NCI-H82 treated with DMSO at 0.1 percent for 48 hours (cell line): Measurements from ENCODE around the gene CMTM7.
A peak's percentile ranks its signal among the peaks of the same experiment; 100 is the strongest.

ENCODE experiments used
- DNase-seq: peaks from one replicate; lab custom pipeline; 2025; ENCODE audit not compliant: unreplicated experiment; lab: John Stamatoyannopoulos, UW

CMTM7 gene

GRCh38 chr3:32482693-32483092 lies 91.0 kb downstream of the CMTM7 start:
- no peak for DNase-seq

DNA sequence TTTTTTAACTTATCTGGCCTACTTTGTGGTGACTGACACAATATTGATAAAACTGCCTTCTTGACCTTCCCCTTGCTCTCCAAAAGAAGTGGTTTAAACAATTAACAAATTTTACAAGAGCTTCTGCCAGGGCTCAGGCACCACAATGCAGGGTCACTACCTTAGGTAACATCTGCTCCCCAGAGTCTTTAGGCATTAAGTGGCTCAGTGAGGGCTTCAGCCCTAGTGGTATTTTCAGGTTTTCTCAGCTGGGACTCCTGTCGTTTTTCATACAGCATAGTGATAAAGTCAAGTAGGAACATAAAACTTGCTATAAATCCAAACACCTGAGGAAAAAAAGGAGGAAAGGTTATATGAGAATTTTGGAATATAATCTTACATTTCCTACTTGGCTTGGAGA lies 92.1 kb downstream of the CMTM7 start:
- peak; percentile 52 for DNase-seq

GRCh38 chr3:32484436-32484835 lies 92.8 kb downstream of the CMTM7 start:
- DNase-seq = no peak

- no peak for DNase-seq
These were observed 96.3 kb downstream of the CMTM7 start for GRCh38 chr3:32487781-32488473.

DNA sequence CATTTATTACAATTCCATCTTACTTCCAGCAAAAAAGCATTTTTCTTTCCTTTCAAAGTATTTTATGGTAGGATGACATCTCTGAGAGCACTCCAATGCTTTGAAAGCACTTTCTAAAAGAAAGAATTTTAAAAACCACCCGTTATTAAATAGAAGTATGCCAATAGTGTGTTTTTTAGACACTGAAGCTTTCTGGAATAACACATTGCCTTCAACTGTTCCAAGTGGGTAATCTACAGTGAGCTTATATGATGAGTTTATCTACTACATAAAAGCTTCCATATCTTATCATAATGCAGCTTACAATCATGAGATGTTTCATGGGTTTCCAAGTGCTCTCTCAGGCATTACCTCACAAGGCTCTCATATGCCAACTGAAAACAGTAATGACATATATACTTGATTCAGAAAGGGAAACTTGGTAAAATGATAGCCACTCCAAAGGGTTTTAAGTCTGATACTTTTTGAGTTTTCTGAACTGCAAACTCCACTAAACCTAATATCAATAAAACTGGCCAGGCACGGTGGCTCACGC lies 96.9 kb downstream of the CMTM7 start:
- DNase-seq = no peak

DNA sequence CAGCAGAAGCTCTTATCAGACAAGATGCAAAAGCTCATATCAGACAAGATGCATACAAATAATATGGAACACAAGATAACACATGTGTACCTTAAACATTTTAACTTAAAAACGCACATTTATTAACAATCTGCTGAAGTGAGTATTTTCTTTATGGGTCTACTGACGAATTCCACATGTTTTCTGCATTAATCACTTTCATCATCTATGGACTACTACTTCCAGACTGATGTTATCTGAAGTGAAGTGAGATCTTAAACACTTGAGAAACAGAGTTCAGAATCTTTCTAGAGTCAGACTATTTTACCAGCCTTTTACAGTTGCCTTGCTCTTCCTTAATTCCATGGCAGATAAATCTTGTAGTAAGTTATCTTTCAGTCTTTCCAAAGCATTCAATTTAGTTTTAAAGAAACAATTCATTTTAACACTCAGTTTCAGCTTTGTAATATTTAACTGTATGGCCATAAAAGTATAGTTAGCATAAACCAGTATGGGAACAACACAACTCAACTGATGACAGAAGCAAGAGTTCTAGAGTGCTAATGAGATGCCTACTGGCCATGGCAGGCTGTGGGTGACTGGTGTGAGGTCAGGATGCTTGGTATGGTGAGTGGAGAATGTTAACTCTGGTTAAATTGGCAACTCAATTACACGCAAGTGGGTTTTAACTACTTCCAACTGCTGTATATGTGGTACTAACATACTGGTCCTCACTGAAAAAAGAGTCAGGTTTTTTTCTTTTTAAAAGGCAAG lies 101.2 kb downstream of the CMTM7 start:
- DNase-seq = no peak

DNA sequence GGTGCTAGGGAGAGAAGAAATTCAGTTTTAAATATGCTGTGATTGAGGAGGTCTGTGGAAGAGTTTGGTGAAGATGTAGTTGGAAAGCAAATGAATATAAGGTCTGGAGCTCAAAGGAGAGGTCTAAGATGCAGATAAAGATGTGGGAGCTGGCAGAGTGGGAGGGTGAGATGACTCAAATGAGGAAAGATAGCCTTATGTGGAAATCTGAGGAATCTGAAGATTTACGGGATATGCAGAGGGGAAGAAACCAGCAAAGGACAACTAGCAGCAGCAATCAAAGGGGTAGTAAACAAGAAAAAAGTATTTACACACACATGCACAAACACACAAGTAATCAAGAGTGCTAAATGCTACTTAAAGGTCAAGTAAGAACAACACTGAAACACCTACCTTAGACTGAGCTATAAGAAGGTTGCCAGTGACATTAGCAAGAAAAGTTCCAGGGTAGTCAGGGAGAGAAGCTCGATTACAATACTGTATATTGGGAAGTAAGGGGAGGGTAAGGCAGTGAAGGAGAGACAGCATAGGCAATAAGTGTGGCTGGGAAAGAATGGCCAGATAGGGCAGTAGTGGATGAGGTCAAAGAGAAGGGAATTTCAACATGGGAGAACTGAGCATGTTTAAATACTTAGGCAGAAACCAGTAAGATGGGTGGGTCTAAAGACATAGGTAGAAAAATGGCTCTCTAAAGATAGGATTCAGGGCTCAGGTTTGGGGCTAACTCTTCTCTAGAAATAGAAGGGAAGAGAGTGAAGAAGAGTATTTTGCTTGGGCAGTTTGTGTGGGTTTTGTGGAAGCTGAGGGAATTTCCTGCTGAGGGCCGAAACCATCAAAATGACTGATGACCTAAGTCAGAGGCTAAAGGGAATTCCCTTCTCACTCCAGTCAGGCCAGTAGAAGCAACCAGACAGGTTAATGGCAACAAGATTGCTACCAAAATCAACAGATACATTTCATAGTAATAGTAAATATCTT lies 102.1 kb downstream of the CMTM7 start:
- no peak for DNase-seq

DNA sequence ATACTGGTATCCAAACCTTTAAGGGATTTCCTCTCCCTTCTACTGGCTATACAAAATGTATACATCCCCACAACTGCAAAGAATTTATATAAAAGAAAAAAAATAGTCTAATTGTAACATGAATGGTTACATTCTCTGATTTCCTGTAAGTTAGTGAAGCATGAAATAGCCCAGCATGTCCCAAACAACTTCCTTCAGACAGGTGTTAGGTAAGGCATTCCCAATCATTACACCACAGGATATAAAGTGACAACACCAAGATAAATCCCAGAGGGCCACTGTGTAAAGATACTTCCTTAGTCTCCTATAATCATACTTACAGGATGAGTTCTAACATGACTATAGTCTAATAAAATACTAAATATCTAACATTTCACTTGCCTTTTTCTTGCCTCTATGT lies 103.4 kb downstream of the CMTM7 start:
- no peak for DNase-seq

GRCh38 chr3:32495609-32496008 lies 104.0 kb downstream of the CMTM7 start:
- DNase-seq = no peak

GRCh38 chr3:32498252-32498651 lies 106.6 kb downstream of the CMTM7 start:
- DNase-seq = no peak

- DNase-seq = no peak
These were observed 107.3 kb downstream of the CMTM7 start for GRCh38 chr3:32498992-32499391.

DNA sequence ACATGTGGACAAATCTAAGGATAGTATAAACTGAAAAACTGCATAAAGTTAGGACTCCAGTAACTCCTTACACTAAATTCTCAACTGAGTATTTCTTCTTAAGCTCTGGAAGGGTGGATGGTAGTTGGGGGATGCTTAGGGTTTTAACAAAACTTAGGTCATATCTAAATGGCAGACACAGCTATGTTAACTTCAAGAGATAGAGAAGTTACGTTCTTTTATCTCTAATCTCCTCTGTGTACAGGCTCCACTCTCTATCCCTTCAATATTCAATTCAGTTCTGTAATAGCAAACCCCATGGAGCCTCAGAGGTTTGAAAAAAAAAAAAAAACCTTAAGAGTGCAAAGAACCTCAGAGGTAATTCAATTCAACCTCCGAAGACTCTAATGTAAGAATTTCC lies 107.9 kb downstream of the CMTM7 start:
- no peak for DNase-seq

GRCh38 chr3:32500231-32500630 lies 108.6 kb downstream of the CMTM7 start:
- no peak for DNase-seq

DNA sequence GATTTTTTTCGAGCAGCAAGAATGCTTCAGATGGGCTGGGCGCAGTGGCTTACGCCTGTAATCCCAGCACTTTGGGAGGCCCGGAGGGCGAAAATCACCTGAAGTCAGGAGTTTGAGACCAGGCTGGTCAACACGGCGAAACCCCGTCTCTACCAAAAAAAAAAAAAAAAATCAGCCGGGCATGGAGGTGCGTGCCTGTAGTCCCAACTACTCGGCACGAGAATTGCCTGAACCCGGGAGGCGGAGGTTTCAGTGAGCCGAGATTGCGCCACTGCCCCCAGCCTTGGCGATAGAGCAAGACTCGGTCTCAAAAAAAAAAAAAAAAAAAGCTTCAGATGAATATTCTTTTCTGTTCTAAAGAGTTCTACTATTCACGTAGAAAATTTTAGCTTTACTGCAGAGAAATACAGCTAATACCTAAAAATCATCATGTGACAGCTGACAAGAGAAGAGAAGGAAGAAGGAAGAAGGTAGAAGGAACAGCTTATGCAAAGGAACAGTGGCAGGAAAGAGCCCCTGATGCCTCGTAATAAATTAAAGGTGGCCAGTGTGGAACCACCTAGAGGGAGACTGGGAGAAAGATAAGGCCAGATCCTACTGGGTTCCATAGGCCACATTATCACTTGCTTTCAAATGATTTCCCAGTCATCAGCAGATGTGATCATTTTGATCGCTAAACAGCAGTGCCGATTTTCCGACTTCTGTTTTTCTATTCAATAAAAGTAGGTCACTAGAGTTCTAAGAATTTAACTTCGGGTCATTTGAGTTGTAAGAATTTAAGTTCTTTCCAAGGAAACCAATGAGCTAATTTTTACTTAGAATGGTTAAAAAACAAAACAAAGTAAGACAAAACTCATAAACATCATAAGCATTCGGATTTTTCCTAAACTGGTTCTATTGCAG lies 109.5 kb downstream of the CMTM7 start:
- no peak for DNase-seq

DNA sequence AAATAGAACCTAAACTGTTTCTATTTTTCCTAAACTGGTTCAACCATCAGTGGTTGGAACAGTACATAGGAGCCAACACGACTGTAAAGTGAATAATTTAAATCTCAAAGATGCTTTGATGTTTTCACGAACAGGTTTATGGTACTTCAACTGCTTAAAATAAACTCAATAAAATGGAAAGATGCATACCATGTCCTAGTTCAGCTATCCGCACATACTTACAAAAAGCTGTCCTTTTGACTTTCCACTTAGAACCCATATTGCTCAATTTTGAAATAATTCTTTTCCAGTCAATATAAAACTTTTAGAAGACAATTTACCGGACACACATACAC lies 110.1 kb downstream of the CMTM7 start:
- no peak for DNase-seq

- DNase-seq = peak; percentile 23
These were observed 110.7 kb downstream of the CMTM7 start, which contains the start of gene CMTM6 for GRCh38 chr3:32502118-32502945. Gene CMTM6, minus strand, starts transcription at chr3:32502852. Its CDS starts 107 bp downstream, at chr3:32502745.

DNA sequence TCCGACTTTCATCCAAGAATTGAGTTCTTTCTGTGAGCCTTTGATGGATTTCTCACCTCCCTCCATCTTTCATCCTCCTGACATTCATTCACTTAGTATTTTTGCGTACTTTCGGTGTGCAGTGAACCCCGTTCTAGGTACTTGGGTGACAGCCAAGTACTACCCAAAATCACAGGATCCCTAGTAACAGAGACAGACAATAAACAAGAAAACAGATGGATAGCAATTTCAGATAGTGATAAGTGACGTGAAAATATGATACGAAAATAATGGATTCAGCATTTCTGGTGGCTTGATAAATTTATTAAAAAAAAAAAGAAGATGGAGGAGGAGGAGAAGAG lies 111.3 kb downstream of the CMTM7 start:
- no peak for DNase-seq
